GM12878 (cell line): ENCODE data around the gene RAPH1. TPM values are rescaled to one million over a fixed set of nuclear protein-coding genes. Genes with fewer than 3 reads are reported as not detected.

Experiments
- ATAC-seq: fragments of 200-7000 bp; cut with Tn5 transposase; 3 replicates; pipeline ENCODE4 v1.9.1; 2020; ENCODE audit warnings: mild to moderate bottlenecking, moderate library complexity
- BruUV-seq: library from RNA; stranded (reverse); fragments of 400-500 nt; replicated peaks from 2 replicates; lab custom pipeline; 2021; lab: Mats Ljungman, UMichigan
- CTCF ChIA-PET: fragments of 300-600 bp; sonication (Branson Sonifier 250); formaldehyde crosslinking; extraction: SDS; loops from one replicate; lab custom pipeline; 2021; ENCODE audit warnings: inconsistent platforms; lab: Yijun Ruan, JAX
- POLR2A ChIA-PET: fragments of 350-600 bp; formaldehyde crosslinking; extraction: SDS; loops from one replicate; lab custom pipeline; 2021; ENCODE audit warnings: inconsistent platforms; lab: Charles Lee
- RAD21 ChIA-PET: fragments of 300-600 bp; sonication (Branson Sonifier 250); formaldehyde crosslinking; loops from one replicate; lab custom pipeline; 2023; ENCODE audit warnings: antibody characterized with exemption; ENCODE audit not compliant: unreplicated experiment; lab: Charles Lee
- SMC1A ChIA-PET: fragments of 300-600 bp; sonication (Branson Sonifier 250); formaldehyde crosslinking; loops from one replicate; lab custom pipeline; 2023; ENCODE audit not compliant: unreplicated experiment, uncharacterized antibody; lab: Charles Lee
- DNase-seq: peaks from one replicate; pipeline ENCODE4 v3.0.0-alpha.2; 2011; ENCODE audit warnings: low read depth, low spot score
- FAIRE-seq: peaks from 3 replicates; lab custom pipeline; 2011; peaks lifted over from hg19 to GRCh38; lab: Jason Lieb, UNC
- H2AFZ ChIP-seq: 2 replicates; pipeline ENCODE4 v1.6.0; 2011; ENCODE audit warnings: low read depth, low read length, control low read depth; ENCODE audit not compliant: control insufficient read depth
- H3K27ac ChIP-seq: 2 replicates; pipeline ENCODE4 v1.5.1; 2011; ENCODE audit warnings: control low read depth; ENCODE audit not compliant: control insufficient read depth, insufficient read depth
- H3K27me3 ChIP-seq, 2 experiments: replicated peaks in 1 of 2; 2 replicates each; pipeline versions ENCODE4 v1.6.0 to v1.6.1; 2011; ENCODE audit warnings: low read length in 1 of 2; ENCODE audit not compliant: control insufficient read depth in 2 of 2, insufficient read depth in 2 of 2
- H3K36me3 ChIP-seq, 2 experiments: 2 replicates each; pipeline ENCODE4 v1.5.1; 2011; ENCODE audit warnings: low read length in 1 of 2; ENCODE audit not compliant: control insufficient read depth in 2 of 2, insufficient read depth in 2 of 2
- H3K4me1 ChIP-seq: 2 replicates; pipeline ENCODE4 v1.6.1; 2011; ENCODE audit warnings: mild to moderate bottlenecking, low read length, moderate library complexity, mixed read lengths; ENCODE audit not compliant: control insufficient read depth, insufficient read depth
- H3K4me2 ChIP-seq: 2 replicates; pipeline ENCODE4 v1.6.0; 2011; ENCODE audit warnings: control low read depth; ENCODE audit not compliant: control insufficient read depth, insufficient read depth
- H3K4me3 ChIP-seq: fragments of 200-600 bp; sonication (generic); 2 replicates; pipeline ENCODE4 v1.5.1; 2016
- H3K79me2 ChIP-seq: 2 replicates; pipeline ENCODE4 v1.6.0; 2011; ENCODE audit warnings: low read length; ENCODE audit not compliant: control insufficient read depth, insufficient read depth
- H3K9ac ChIP-seq: 2 replicates; pipeline ENCODE4 v1.8.0; 2011; ENCODE audit warnings: low read length, control low read depth, mixed read lengths; ENCODE audit not compliant: control insufficient read depth, insufficient read depth
- H3K9me3 ChIP-seq: replicated peaks from 3 replicates; pipeline ENCODE4 v1.5.1; 2011; ENCODE audit warnings: mild to moderate bottlenecking, low read length; ENCODE audit not compliant: control insufficient read depth, insufficient read depth
- H4K20me1 ChIP-seq: 2 replicates; pipeline ENCODE4 v1.6.0; 2011; ENCODE audit not compliant: control insufficient read depth, insufficient read depth
- ATF3 ChIP-seq: IDR thresholded peaks from 2 replicates; pipeline ENCODE4 v1.6.1; 2011; ENCODE audit warnings: low read depth, mild to moderate bottlenecking, low read length, moderate library complexity, borderline replicate concordance; ENCODE audit errors: extremely low read depth
- BACH1 ChIP-seq: fragments of 450-650 bp; IDR thresholded peaks from 2 replicates; pipeline ENCODE4 v1.6.1; 2017; ENCODE audit warnings: mild to moderate bottlenecking, borderline replicate concordance
- BCL3 ChIP-seq: IDR thresholded peaks from 2 replicates; pipeline ENCODE4 v1.6.1; 2011; ENCODE audit warnings: borderline replicate concordance, low read depth, mild to moderate bottlenecking, moderate library complexity, low read length; ENCODE audit not compliant: insufficient read depth, poor library complexity, severe bottlenecking
- BCLAF1 ChIP-seq: fragments of 450-650 bp; IDR thresholded peaks from 2 replicates; pipeline ENCODE4 v1.6.1; 2017; ENCODE audit warnings: antibody characterized with exemption, mild to moderate bottlenecking, moderate library complexity
- CBX3 ChIP-seq: fragments of 200-600 bp; sonication (generic); IDR thresholded peaks from 2 replicates; pipeline ENCODE4 v1.6.1; 2016; ENCODE audit warnings: low read depth, borderline replicate concordance
- GABPA ChIP-seq: IDR thresholded peaks from 2 replicates; pipeline ENCODE4 v1.6.1; 2014; ENCODE audit warnings: antibody characterized with exemption, low read depth, mild to moderate bottlenecking, inconsistent platforms
- GATAD2B ChIP-seq: fragments of 450-650 bp; conservative IDR thresholded peaks from 2 replicates; pipeline ENCODE4 v1.6.1; 2017; ENCODE audit warnings: low read depth, mild to moderate bottlenecking, moderate library complexity
- JUNB ChIP-seq: IDR thresholded peaks from 2 replicates; pipeline ENCODE4 v1.6.1; 2016; ENCODE audit warnings: antibody characterized with exemption, mild to moderate bottlenecking
- JUND ChIP-seq: IDR thresholded peaks from 2 replicates; pipeline ENCODE4 v1.6.1; 2012; ENCODE audit warnings: low read depth, mild to moderate bottlenecking, low read length, improper control_type of control experiment, moderate library complexity
- KAT2A ChIP-seq: conservative IDR thresholded peaks from 2 replicates; pipeline ENCODE4 v1.6.1; 2011; ENCODE audit warnings: low read depth, low read length; ENCODE audit not compliant: control insufficient read depth
- MXI1 ChIP-seq: fragments of 150-350 bp; IDR thresholded peaks from 2 replicates; pipeline ENCODE4 v1.6.1; 2011; ENCODE audit warnings: low read depth, mild to moderate bottlenecking, inconsistent platforms, low read length, improper control_type of control experiment
- PBX3 ChIP-seq: IDR thresholded peaks from 2 replicates; pipeline ENCODE4 v1.6.1; 2011; ENCODE audit warnings: mild to moderate bottlenecking, low read depth, low read length, moderate library complexity; ENCODE audit not compliant: insufficient replicate concordance
- POU2F2 ChIP-seq: IDR thresholded peaks from 3 replicates; pipeline ENCODE4 v1.6.1; 2011; ENCODE audit warnings: low read depth, mild to moderate bottlenecking, low read length, borderline replicate concordance
- SREBF1 ChIP-seq: IDR thresholded peaks from 2 replicates; pipeline ENCODE4 v1.6.1; 2012; ENCODE audit warnings: mild to moderate bottlenecking, low read length
- TCF7 ChIP-seq: IDR thresholded peaks from 2 replicates; pipeline ENCODE4 v1.6.1; 2014; ENCODE audit warnings: antibody characterized with exemption, borderline replicate concordance
- ZNF217 ChIP-seq: fragments of 450-650 bp; IDR thresholded peaks from 2 replicates; pipeline ENCODE4 v1.6.1; 2017; ENCODE audit warnings: antibody characterized with exemption, mild to moderate bottlenecking
- ZNF384 ChIP-seq: IDR thresholded peaks from 2 replicates; pipeline ENCODE4 v1.6.1; 2012; ENCODE audit warnings: low read depth, mild to moderate bottlenecking, low read length, improper control_type of control experiment, borderline replicate concordance
- WGBS: methylation state at CpG from one replicate; pipeline ENCODE4 v1.1.6; 2016; ENCODE audit warnings: low lambda C conversion rate; ENCODE audit not compliant: insufficient replicate concordance, insufficient coverage; ENCODE audit errors: missing lambda C conversion rate; 5-methylcytosine and 5-hydroxymethylcytosine counted together
- in situ Hi-C: fragments of 300-500 bp; cut with MboI; formaldehyde crosslinking; loops from 9 replicates; pipeline ENCODE4 v1.14.3; 2018; ENCODE audit warnings: mixed read lengths
- intact Hi-C: fragments of 100-400 bp; cut with micrococcal nuclease; formaldehyde crosslinking; loops from one replicate; pipeline ENCODE4 v1.14.2; 2022; ENCODE audit not compliant: unreplicated experiment
- polyA plus RNA-seq, 11 experiments: library from polyadenylated mRNA; depleted of rRNA in 4 of 11; unstranded in 6 of 11; stranded (reverse) in 5 of 11; fragments of >200 nt; fragmentation: Nextera tagmentation in 4 of 11; fragmentation: Illumina TruSeq in 1 of 11; extraction: Ambion mirVana in 4 of 11; extraction: Trizol in 1 of 11; gene quantifications; 1 replicate in 1 of 11; 2 replicates in 10 of 11; pipeline versions ENCODE4 v1.2.1 to v1.2.3, GENCODE V29; 2011 to 2016; ENCODE audit warnings: inconsistent platforms in 2 of 11, missing spikeins in 2 of 11, low read depth in 1 of 11
- total RNA-seq, 4 experiments: library from RNA; depleted of rRNA in 3 of 4; stranded (reverse); fragments of >200 nt in 3 of 4; fragmentation: Illumina TruSeq in 1 of 4; extraction: Trizol in 1 of 4; gene quantifications; 2 replicates each; pipeline versions ENCODE4 v1.2.1 to v1.2.3, GENCODE V29; 2013 to 2021

RAPH1 gene
- total and polyA plus RNA-seq, 10 of the 15 experiments (the other 5 are each of a cell fraction or from before 2014, with no cell fraction given), result 0.09 to 0.90 (median 0.21) TPM; not detected in 7

GRCh38 chr2:203400805-203401585 is 134.1 kb downstream of the RAPH1 start (continued):
- no peak for TF ChIP-seq ZNF384
- no peak for TF ChIP-seq ZNF217
- TF ChIP-seq CBX3, result no peak
- no peak for TF ChIP-seq SREBF1

GRCh38 chr2:203399031-203399430 is 136.1 kb downstream of the RAPH1 start:
- Histone ChIP-seq H3K4me3 (no peak overlapping the region), H3K27me3 (no peaks in the 10 kb centered on the region), H3K79me2 (no peaks in the 10 kb centered on the region), H4K20me1 (no peaks in the 10 kb centered on the region), H3K36me3 (peaks cover 2 to 6% of the 10 kb centered on the region in 2 experiments; a peak in 3 of 4 replicates), H2AFZ (no peak overlapping the region), H3K4me1 (no peaks in the 10 kb centered on the region), H3K9me3 (no peaks in the 10 kb centered on the region; the same call in 2 of the 3 replicates), H3K27ac (no peak overlapping the region), H3K9ac (no peak overlapping the region), H3K4me2 (no peak overlapping the region)
- WGBS, result 95% methylated on average over 1 of the region's 1 CpG
- in situ Hi-C loops, result no loop called here
- intact Hi-C loops, result no loop called here
- ChIA-PET RAD21 (no interaction called here), POLR2A (no interaction called here), SMC1A (no interaction called here), CTCF (no interaction called here)
- DNase-seq (no peak), ATAC-seq (no peak), FAIRE-seq (no peak)
- BruUV-seq, result no TSS peak
- TF ChIP-seq CBX3 (no peak), BCLAF1 (no peak), JUNB (no peak), GATAD2B (no peak), KAT2A (no peak), ATF3 (no peak), BCL3 (no peak), MXI1 (no peak), TCF7 (no peak), BACH1 (no peak), JUND (no peak), GABPA (no peak), POU2F2 (no peak), PBX3 (no peak)
